Vagina (tissue), 2 donors: ENCODE data around the gene WIPF3. TPM values are rescaled to one million over a fixed set of nuclear protein-coding genes. Genes with fewer than 3 reads are reported as not detected.

Experiments used
- DNase-seq, 2 donors: peaks; one replicate each; pipeline ENCODE4 v3.0.0-alpha.2; 2017; ENCODE audit errors: extremely low spot score in 2 of 2
- H3K27ac ChIP-seq: fragments of 200-600 bp; sonication (generic); one replicate; pipeline ENCODE4 v1.5.1; 2019
- H3K27me3 ChIP-seq: fragments of 200-600 bp; sonication (generic); one replicate; pipeline ENCODE4 v1.5.1; 2019
- H3K36me3 ChIP-seq, 2 donors: fragments of 200-600 bp; sonication (generic); one replicate each; pipeline ENCODE4 v1.5.1; 2017 to 2019
- H3K4me1 ChIP-seq: fragments of 200-600 bp; sonication (generic); one replicate; pipeline ENCODE4 v1.5.1; 2019
- H3K4me3 ChIP-seq, 2 donors: fragments of 200-600 bp; sonication (generic); 1 replicate in 1 of 2; 2 replicates in 1 of 2; pipeline ENCODE4 v1.5.1; 2016 to 2019
- H3K9me3 ChIP-seq: fragments of 200-600 bp; sonication (generic); one replicate; pipeline ENCODE4 v1.5.1; 2019
- POLR2A ChIP-seq, 2 donors: fragments of 450-650 bp; IDR thresholded peaks; one replicate each; pipeline ENCODE4 v1.6.1; 2017; ENCODE audit warnings: antibody characterized with exemption in 2 of 2, mild to moderate bottlenecking in 2 of 2, moderate library complexity in 2 of 2
- POLR2AphosphoS5 ChIP-seq, 2 donors: sonication (generic); formaldehyde crosslinking; IDR thresholded peaks; one replicate each; pipeline ENCODE4 v1.9.0; 2017; ENCODE audit warnings: antibody characterized with exemption in 2 of 2, mild to moderate bottlenecking in 2 of 2, low read depth in 1 of 2; ENCODE audit not compliant: insufficient read depth in 1 of 2
- intact Hi-C: fragments of 100-400 bp; cut with DNase I; formaldehyde crosslinking; loops from one replicate; pipeline ENCODE4 v1.15.1; 2023
- total RNA-seq: library from RNA; depleted of rRNA; stranded (reverse); fragments of >200 nt; gene quantifications from one replicate; pipeline ENCODE4 v1.2.3, GENCODE V29; 2016
- TF ChIP-seq, protein P1 (sequence below), 3 experiments: fragments of 450-650 bp in 2 of 3; fragments of 200-600 bp in 1 of 3; sonication (generic) in 1 of 3; IDR thresholded peaks; one replicate each; pipeline ENCODE4 v1.5.1; 2017 to 2019; ENCODE audit warnings: antibody characterized with exemption in 3 of 3, mild to moderate bottlenecking in 2 of 3, moderate library complexity in 2 of 3

WIPF3 gene
- total RNA-seq, 1 donor from 2014 or later, result 0.25 TPM

DNA sequence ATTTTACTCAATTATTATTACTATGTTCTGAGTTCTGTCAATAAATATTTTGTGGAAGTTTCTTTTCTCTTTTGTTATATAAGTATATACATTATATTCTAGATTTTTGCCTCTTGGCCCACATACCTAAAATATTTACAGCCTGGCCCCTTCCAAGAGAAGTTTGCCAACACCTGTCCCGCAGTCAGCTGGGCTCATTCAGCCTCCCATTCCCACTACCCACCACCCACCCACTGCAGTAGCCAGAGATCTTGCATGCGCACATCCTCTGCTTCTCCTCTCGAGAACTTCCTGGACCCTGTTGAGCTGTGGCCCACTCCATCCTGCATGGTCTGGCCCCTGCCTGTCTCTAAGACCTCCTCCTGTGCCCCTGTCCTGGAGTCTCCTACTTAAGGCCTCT lies 33.6 kb downstream of the WIPF3 start:
- DNase-seq, result no peak
- no peaks in the 10 kb centered on the region for H3K36me3 ChIP-seq
- H3K4me3 ChIP-seq, result no peak overlapping the region
- H3K27ac ChIP-seq, result no peak overlapping the region
- no peaks in the 10 kb centered on the region for H3K27me3 ChIP-seq
- H3K9me3 ChIP-seq, result no peaks in the 10 kb centered on the region
- peaks cover 6% of the 10 kb centered on the region for H3K4me1 ChIP-seq
- intact Hi-C loops, result no loop called here
- no peak for TF ChIP-seq POLR2AphosphoS5 (IDR thresholded peaks at IDR 0.05; ENCODE audit: insufficient read depth in 1 of 2, low read depth in 1 of 2)
- no peak for TF ChIP-seq POLR2A (IDR thresholded peaks at IDR 0.05)
- TF ChIP-seq, protein P1, sequence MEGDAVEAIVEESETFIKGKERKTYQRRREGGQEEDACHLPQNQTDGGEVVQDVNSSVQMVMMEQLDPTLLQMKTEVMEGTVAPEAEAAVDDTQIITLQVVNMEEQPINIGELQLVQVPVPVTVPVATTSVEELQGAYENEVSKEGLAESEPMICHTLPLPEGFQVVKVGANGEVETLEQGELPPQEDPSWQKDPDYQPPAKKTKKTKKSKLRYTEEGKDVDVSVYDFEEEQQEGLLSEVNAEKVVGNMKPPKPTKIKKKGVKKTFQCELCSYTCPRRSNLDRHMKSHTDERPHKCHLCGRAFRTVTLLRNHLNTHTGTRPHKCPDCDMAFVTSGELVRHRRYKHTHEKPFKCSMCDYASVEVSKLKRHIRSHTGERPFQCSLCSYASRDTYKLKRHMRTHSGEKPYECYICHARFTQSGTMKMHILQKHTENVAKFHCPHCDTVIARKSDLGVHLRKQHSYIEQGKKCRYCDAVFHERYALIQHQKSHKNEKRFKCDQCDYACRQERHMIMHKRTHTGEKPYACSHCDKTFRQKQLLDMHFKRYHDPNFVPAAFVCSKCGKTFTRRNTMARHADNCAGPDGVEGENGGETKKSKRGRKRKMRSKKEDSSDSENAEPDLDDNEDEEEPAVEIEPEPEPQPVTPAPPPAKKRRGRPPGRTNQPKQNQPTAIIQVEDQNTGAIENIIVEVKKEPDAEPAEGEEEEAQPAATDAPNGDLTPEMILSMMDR (IDR thresholded peaks at IDR 0.05), result no peak

DNA sequence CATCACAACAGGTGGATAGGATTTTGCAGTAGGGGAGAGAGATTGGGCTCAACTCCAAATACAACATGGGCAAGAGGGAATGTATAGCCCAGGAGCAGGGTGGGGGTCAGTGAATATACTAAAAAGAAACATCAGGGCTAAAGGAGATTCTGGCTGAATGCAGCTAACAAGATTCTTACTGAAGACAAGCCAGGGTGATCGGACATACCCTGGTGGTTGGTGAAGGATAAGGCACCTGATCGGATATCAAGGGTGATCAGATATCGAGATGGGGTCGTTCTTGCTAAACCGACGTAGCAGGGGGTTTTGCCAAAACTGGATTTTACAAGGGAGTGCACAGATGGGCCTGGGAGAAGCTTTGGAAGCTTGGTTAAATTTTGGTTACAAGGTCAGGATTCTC lies 34.4 kb downstream of the WIPF3 start:
- no peak overlapping the region for H3K27ac ChIP-seq
- no peaks in the 10 kb centered on the region for H3K36me3 ChIP-seq
- H3K9me3 ChIP-seq, result no peaks in the 10 kb centered on the region
- no peaks in the 10 kb centered on the region for H3K27me3 ChIP-seq
- peaks cover 6% of the 10 kb centered on the region for H3K4me1 ChIP-seq
- DNase-seq, result no peak
- H3K4me3 ChIP-seq, result no peak overlapping the region
- TF ChIP-seq, protein P1 (IDR thresholded peaks at IDR 0.05), result no peak
- TF ChIP-seq POLR2A (IDR thresholded peaks at IDR 0.05) (no peak), POLR2AphosphoS5 (IDR thresholded peaks at IDR 0.05; ENCODE audit: insufficient read depth in 1 of 2, low read depth in 1 of 2) (no peak)
- intact Hi-C loops, result no loop called here

DNA sequence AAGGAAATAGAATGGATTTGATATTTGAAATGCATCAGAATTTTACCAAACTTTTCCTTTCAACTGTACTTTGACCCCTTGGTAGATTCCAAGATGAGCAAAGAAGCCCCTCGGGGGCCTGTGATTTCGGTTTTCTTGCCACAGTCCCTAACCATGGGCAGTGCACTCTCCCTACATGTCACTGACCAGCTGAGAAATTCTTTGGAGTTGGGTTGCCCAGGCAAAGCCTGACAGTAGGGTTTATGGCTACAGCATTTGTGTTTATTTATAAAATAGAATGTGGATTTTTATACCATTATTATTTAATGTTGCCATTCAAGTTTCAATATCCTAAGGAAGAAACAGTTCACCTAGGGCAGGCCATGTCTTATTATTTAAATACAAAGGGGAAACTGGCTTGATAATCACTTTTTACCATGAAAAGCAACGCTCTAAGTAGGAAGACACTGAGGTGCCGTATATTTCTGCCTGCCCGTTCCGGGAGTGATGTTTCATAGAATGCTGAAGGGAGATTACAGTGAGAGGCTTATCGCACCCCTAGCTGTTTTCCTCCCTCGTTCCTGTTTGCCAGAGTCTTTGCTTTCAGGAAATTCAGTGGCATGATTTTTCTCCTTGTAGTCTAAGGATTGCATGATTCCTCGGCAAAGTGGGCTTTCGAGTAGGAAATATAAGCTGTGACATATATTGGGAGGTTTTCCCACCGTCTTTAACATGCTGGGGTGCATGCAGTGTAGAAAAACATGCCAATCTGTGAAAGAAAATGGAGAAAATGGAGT lies 35.8 kb downstream of the WIPF3 start:
- no peaks in the 10 kb centered on the region for H3K9me3 ChIP-seq
- intact Hi-C loops, result no loop called here
- no peak for TF ChIP-seq POLR2A (IDR thresholded peaks at IDR 0.05)
- TF ChIP-seq, protein P1 (IDR thresholded peaks at IDR 0.05), result no peak
- TF ChIP-seq POLR2AphosphoS5 (IDR thresholded peaks at IDR 0.05; ENCODE audit: insufficient read depth in 1 of 2, low read depth in 1 of 2), result no peak
- no peak for DNase-seq
- H3K27me3 ChIP-seq, result no peaks in the 10 kb centered on the region
- no peaks in the 10 kb centered on the region for H3K36me3 ChIP-seq
- H3K4me3 ChIP-seq, result no peak overlapping the region
- no peak overlapping the region for H3K27ac ChIP-seq
- peaks cover 6% of the 10 kb centered on the region for H3K4me1 ChIP-seq

DNA sequence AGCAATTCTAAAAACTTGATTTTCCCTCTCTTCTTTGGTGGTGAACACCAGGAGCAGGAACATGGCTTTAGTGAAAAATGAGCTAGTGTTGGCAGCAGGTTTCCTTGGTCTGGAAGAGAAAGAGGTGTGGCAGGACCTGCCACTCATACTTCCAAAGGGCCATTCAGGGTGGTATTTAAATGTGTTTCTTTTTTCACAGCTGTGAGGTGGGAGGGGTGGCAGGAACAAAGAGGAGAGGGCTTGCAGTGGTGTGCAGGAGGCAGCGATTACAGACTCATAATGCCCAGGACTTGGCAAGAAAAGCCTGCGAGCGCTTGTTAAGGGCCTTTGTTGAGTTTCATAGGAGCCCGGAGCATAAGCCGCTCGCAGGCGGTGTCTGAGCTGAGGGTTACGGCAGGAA lies 36.8 kb downstream of the WIPF3 start:
- H3K4me3 ChIP-seq, result no peak overlapping the region
- H3K9me3 ChIP-seq, result no peaks in the 10 kb centered on the region
- intact Hi-C loops, result no loop called here
- no peaks in the 10 kb centered on the region for H3K36me3 ChIP-seq
- H3K27ac ChIP-seq, result no peak overlapping the region
- no peaks in the 10 kb centered on the region for H3K27me3 ChIP-seq
- peaks cover 6% of the 10 kb centered on the region for H3K4me1 ChIP-seq
- no peak for DNase-seq
- TF ChIP-seq POLR2A (IDR thresholded peaks at IDR 0.05), result no peak
- TF ChIP-seq, protein P1 (IDR thresholded peaks at IDR 0.05), result no peak
- no peak for TF ChIP-seq POLR2AphosphoS5 (IDR thresholded peaks at IDR 0.05; ENCODE audit: insufficient read depth in 1 of 2, low read depth in 1 of 2)

DNA sequence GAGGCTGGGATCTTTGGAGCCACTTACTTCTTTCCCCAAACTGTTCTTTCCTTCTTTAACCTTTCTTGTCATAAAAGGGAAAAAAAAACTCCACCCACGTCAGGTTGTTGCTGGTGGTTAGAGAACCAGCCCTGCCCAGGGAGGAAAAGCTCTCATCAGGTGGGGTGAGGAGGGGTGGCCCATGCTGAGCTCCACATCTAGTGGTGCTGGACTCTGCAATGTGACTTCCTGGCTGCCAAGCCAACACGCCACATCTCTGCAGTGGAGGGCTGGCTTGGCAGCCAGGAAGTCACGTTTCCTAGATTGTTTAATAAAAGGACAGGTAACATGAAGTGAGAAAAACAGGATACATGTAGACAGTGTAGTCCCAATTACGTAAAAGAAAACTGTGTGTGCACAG lies 37.4 kb downstream of the WIPF3 start:
- DNase-seq, result no peak
- Histone ChIP-seq H3K27ac (no peak overlapping the region), H3K4me3 (no peak overlapping the region), H3K9me3 (no peaks in the 10 kb centered on the region), H3K36me3 (no peaks in the 10 kb centered on the region), H3K27me3 (no peaks in the 10 kb centered on the region), H3K4me1 (peaks cover 6% of the 10 kb centered on the region)
- TF ChIP-seq, protein P1 (IDR thresholded peaks at IDR 0.05), result no peak
- TF ChIP-seq POLR2AphosphoS5 (IDR thresholded peaks at IDR 0.05; ENCODE audit: insufficient read depth in 1 of 2, low read depth in 1 of 2) (no peak), POLR2A (IDR thresholded peaks at IDR 0.05) (no peak)
- intact Hi-C loops, result no loop called here
